RWPE2 (cell line): ENCODE measurements around the gene LRMDA.

Experiments
- ATAC-seq: fragments of 200-7000 bp; cut with Tn5 transposase; 3 replicates; pipeline ENCODE4 v1.9.1; 2021; ENCODE audit warnings: low read depth
- DNase-seq: peaks from one replicate; pipeline ENCODE4 v3.0.0-alpha.2; 2020; ENCODE audit warnings: low spot score
- H3K27ac ChIP-seq: fragments of 450-650 bp; 2 replicates; pipeline ENCODE4 v1.5.1; 2017; ENCODE audit warnings: mild to moderate bottlenecking; ENCODE audit not compliant: poor library complexity, severe bottlenecking
- H3K27me3 ChIP-seq: fragments of 250-450 bp; sonication (Bioruptor Pico); 2 replicates; pipeline ENCODE4 v1.5.1; 2021; ENCODE audit warnings: mild to moderate bottlenecking, moderate library complexity; ENCODE audit not compliant: insufficient read depth, poor library complexity, severe bottlenecking
- H3K36me3 ChIP-seq: fragments of 250-450 bp; sonication (Bioruptor Pico); 2 replicates; pipeline ENCODE4 v1.5.1; 2020; ENCODE audit warnings: low read depth, mild to moderate bottlenecking, moderate library complexity
- H3K4me1 ChIP-seq: fragments of 250-450 bp; sonication (Bioruptor Pico); 2 replicates; pipeline ENCODE4 v1.5.1; 2021; ENCODE audit warnings: mild to moderate bottlenecking, moderate library complexity; ENCODE audit not compliant: insufficient read depth, poor library complexity, severe bottlenecking
- H3K4me3 ChIP-seq: fragments of 250-450 bp; sonication (Bioruptor Pico); 2 replicates; pipeline ENCODE4 v1.5.1; 2021; ENCODE audit warnings: mild to moderate bottlenecking, moderate library complexity; ENCODE audit not compliant: severe bottlenecking
- H3K9me3 ChIP-seq: fragments of 250-450 bp; sonication (Bioruptor Pico); 2 replicates; pipeline ENCODE4 v1.5.1; 2021; ENCODE audit warnings: mild to moderate bottlenecking, moderate library complexity; ENCODE audit not compliant: severe bottlenecking
- CTCF ChIP-seq: fragments of 450-650 bp; IDR thresholded peaks from one replicate; pipeline ENCODE4 v1.5.1; 2017; ENCODE audit warnings: mild to moderate bottlenecking, moderate library complexity; ENCODE audit not compliant: poor library complexity, severe bottlenecking

Gene LRMDA

GRCh38 chr10:75660823-75661222, 229.4 kb downstream of the LRMDA start:
- H3K27ac ChIP-seq = no peak overlapping the region
- no peaks in the 10 kb centered on the region for H3K36me3 ChIP-seq
- no peak overlapping the region for H3K4me3 ChIP-seq
- ATAC-seq (no peak), DNase-seq (no peak)
- H3K9me3 ChIP-seq = no peaks in the 10 kb centered on the region
- H3K4me1 ChIP-seq = no peaks in the 10 kb centered on the region
- H3K27me3 ChIP-seq = peaks cover 9% of the 10 kb centered on the region
- TF ChIP-seq CTCF = no peak

DNA sequence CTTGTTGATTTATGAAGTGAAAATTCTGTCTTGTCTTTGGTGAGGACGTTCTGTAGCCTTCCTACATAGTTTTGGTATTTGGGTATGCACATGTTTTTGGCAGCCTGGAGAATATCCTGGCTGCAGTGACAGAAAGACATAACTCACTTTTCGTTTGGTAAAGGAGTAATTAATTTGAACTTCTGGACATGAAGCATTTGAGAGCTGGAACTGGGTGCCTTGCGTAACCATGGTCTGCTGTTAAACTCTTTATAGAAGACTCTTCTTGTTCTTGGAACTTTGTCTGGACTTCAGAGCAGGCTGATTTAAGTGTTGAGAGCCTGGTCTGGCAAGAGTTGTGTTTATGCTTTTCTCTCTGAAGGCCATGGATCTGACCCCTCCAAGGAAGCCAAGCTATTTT, 231.3 kb downstream of the LRMDA start:
- no peak for TF ChIP-seq CTCF
- DNase-seq (no peak), ATAC-seq (no peak)
- Histone ChIP-seq H3K9me3 (no peaks in the 10 kb centered on the region), H3K36me3 (no peaks in the 10 kb centered on the region), H3K27ac (no peak overlapping the region), H3K4me1 (no peaks in the 10 kb centered on the region), H3K4me3 (no peak overlapping the region), H3K27me3 (peaks cover 9% of the 10 kb centered on the region)

DNA sequence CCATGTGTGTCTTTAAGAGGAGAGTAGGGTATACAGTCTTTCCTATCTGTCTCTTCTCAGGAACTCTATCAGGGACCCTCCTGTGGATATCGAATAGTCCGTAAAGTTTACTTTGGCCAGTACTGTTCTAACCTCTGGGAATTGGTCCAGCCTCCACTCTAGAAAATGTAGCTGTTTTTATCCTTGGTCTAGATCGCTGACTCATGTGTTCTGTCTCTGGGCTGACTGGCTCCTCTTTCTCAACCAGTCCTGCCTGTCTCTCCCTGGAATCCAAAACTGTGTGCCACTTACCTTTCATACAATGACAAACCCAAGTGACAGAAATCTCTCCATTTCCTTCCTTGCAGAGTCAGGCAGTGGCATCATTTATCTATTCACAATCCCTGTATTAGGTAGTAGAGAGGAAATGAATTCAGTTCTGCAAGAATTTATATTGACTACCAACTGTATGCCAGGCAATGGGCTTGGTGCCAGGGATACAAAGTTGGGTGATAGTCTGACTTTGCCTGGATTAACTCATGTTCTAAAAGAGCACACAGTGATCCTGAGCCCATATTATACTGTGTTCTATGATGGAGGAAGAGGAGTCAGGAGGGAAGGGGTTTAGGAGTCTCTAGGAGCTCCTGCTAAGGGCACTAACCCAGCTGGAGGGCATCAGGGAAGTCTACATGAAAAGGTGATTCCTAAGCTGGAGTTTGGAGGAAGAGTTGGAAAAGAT, 232.7 kb downstream of the LRMDA start:
- Histone ChIP-seq H3K4me3 (no peak overlapping the region), H3K36me3 (no peaks in the 10 kb centered on the region), H3K9me3 (no peaks in the 10 kb centered on the region), H3K27ac (no peak overlapping the region), H3K4me1 (no peaks in the 10 kb centered on the region), H3K27me3 (peaks cover 9% of the 10 kb centered on the region)
- DNase-seq (no peak), ATAC-seq (no peak)
- TF ChIP-seq CTCF = no peak

DNA sequence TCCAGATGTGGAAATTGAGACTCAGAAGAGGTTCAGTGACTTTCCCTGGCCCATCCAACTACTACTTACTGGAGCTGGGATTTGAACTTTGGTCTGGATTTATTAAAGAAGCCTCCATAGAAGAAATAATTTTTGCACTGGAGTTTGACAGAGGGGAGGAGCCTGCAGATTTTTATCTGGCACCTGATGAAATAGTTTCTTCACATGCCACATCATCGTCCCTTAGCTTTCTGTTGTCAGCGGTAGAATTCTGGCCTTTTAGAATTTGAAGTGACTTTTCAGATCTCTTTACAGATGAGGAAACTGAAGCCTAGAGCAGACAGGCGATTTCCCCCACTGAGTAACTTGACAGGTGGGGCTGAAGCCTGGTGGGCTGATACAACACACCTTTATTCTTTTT, 233.5 kb downstream of the LRMDA start:
- no peaks in the 10 kb centered on the region for H3K9me3 ChIP-seq
- H3K4me3 ChIP-seq = no peak overlapping the region
- H3K36me3 ChIP-seq = no peaks in the 10 kb centered on the region
- H3K27me3 ChIP-seq = peaks cover 7% of the 10 kb centered on the region
- no peak overlapping the region for H3K27ac ChIP-seq
- no peaks in the 10 kb centered on the region for H3K4me1 ChIP-seq
- DNase-seq (no peak), ATAC-seq (no peak)
- TF ChIP-seq CTCF = no peak

DNA sequence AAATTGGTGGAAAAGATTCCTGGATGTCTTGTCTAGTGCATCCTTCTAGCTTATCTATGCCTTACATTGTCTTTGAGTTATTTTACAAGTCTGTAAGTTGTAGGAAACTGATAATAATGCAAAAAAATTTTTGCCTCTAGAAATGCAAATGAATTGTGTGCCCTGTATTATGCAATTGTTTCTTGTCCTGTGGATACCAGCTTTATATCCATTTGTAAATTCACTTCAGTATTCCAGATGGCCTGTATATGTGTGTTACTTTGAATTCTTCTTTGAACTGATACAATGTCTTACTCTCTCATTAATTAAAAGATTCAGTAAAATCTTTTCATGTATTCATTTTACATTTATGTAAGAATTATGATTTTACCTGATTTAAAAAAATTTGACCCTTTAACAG, 234.3 kb downstream of the LRMDA start:
- H3K27me3 ChIP-seq = peaks cover 6% of the 10 kb centered on the region
- no peaks in the 10 kb centered on the region for H3K9me3 ChIP-seq
- DNase-seq = no peak
- no peak overlapping the region for H3K27ac ChIP-seq
- no peak for ATAC-seq
- H3K36me3 ChIP-seq = no peaks in the 10 kb centered on the region
- no peaks in the 10 kb centered on the region for H3K4me1 ChIP-seq
- no peak overlapping the region for H3K4me3 ChIP-seq
- TF ChIP-seq CTCF = no peak
